ENCODE measurements around the gene COG8. TPM values are rescaled to one million over a fixed set of nuclear protein-coding genes. Genes with fewer than 3 reads are reported as not detected.

COG8 gene
- total RNA-seq, 3 donors from 2014 or later (not counting 1 experiment from before 2014, with no cell fraction given) = 26.3 to 34.6 (median 29.0) TPM

DNA sequence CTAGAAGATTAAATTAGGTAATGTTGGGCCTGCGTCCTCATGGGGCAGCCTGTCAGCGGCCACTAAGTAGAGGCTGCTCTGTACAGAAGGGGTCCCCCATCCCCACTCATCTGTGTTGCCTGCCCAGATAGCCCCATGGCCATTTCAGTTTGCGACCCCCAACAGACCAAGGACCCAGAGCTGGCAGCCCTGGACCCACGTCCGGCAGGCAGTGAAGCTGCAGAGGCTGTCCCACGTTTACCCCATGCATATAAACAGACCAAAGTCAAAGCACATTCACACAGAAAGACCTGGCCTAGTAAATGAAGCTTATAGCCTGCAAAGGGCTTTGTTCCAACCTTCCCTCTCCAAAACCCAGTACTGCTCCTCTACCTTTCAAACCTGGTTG lies 13.6 kb downstream of the COG8 start:
- Histone ChIP-seq H3K9me3 (ENCODE audit: control insufficient read depth, insufficient read depth, low read length) (no peaks in the 10 kb centered on the region), H3K4me1 (ENCODE audit: control insufficient read depth, insufficient read depth, low read length) (peaks cover 21% of the 10 kb centered on the region), H3K4me3 (ENCODE audit: low read length) (no peak overlapping the region), H3K27me3 (ENCODE audit: control insufficient read depth, insufficient read depth, low read length) (no peaks in the 10 kb centered on the region), H3K36me3 (ENCODE audit: control insufficient read depth, insufficient read depth, low read length) (peaks cover 40% of the 10 kb centered on the region), H3K27ac (ENCODE audit: low read length) (no peak overlapping the region)
- Mint-ChIP-seq H3K4me1 (peaks cover 14 to 31% of the 10 kb centered on the region in 2 donors), H3K27ac (peak overlapping the region; percentile 41 to 45), H3K4me3 (no peak overlapping the region), H3K9me3 (no peaks in the 10 kb centered on the region), H3K27me3 (ENCODE audit: low read depth in 2 of 2) (no peaks in the 10 kb centered on the region), H3K36me3 (no peaks in the 10 kb centered on the region)
- ATAC-seq (no peak), DNase-seq (no peak)
- WGBS (ENCODE audit: insufficient coverage) = 88% methylated on average over 6 of the region's 6 CpGs
- intact Hi-C loops (cut with micrococcal nuclease) = loop anchor here (10.0 kb wide), 1 partner anchor 129 kb away; no protein-coding TSS in a partner anchor
- TF ChIP-seq, protein P1, sequence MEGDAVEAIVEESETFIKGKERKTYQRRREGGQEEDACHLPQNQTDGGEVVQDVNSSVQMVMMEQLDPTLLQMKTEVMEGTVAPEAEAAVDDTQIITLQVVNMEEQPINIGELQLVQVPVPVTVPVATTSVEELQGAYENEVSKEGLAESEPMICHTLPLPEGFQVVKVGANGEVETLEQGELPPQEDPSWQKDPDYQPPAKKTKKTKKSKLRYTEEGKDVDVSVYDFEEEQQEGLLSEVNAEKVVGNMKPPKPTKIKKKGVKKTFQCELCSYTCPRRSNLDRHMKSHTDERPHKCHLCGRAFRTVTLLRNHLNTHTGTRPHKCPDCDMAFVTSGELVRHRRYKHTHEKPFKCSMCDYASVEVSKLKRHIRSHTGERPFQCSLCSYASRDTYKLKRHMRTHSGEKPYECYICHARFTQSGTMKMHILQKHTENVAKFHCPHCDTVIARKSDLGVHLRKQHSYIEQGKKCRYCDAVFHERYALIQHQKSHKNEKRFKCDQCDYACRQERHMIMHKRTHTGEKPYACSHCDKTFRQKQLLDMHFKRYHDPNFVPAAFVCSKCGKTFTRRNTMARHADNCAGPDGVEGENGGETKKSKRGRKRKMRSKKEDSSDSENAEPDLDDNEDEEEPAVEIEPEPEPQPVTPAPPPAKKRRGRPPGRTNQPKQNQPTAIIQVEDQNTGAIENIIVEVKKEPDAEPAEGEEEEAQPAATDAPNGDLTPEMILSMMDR (IDR thresholded peaks at IDR 0.05) = no peak

DNA sequence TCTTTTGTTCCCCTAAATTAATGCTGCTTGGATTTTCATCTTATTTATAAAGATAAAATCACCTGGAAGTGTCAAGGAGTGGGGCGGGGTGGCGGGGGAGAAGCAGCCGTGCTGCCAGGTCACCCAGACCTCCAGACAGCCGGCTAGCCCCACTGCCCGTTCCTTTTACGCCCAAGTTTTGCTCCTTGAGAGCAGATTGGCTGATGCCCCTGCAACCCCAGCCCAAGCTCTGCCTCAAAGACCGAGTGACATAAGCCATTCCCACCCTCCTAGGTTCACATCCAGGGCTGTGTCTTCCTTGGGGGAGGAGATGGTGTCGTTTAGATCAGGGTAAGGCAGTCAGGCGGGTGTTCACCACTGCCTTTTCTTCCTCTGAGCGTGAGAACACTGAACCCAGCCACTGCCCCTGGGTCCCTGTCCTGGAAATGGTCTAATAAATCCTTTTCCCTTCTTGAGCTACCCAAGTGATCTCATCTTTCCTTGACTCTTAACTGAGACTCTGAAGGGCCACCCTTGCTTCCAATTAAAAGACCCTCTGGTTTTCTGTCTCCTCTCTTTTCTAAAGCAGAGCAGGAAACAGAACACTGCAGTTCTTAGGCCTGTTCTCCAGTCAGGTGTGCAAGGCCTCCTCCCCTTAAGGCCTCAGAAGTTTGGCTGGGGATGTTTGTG lies 14.6 kb downstream of the COG8 start:
- Histone ChIP-seq H3K4me1 (ENCODE audit: control insufficient read depth, insufficient read depth, low read length) (peaks cover 18% of the 10 kb centered on the region), H3K27ac (ENCODE audit: low read length) (no peak overlapping the region), H3K9me3 (ENCODE audit: control insufficient read depth, insufficient read depth, low read length) (no peaks in the 10 kb centered on the region), H3K36me3 (ENCODE audit: control insufficient read depth, insufficient read depth, low read length) (peaks cover 51% of the 10 kb centered on the region), H3K4me3 (ENCODE audit: low read length) (no peak overlapping the region), H3K27me3 (ENCODE audit: control insufficient read depth, insufficient read depth, low read length) (no peaks in the 10 kb centered on the region)
- H3K9me3 Mint-ChIP-seq = no peaks in the 10 kb centered on the region
- no peak overlapping the region for H3K4me3 Mint-ChIP-seq
- no peaks in the 10 kb centered on the region for H3K27me3 Mint-ChIP-seq (ENCODE audit: low read depth in 2 of 2)
- H3K36me3 Mint-ChIP-seq = no peaks in the 10 kb centered on the region
- TF ChIP-seq, protein P1 (IDR thresholded peaks at IDR 0.05) = no peak
- WGBS (ENCODE audit: insufficient coverage) = 92% methylated on average over 9 of the region's 10 CpGs
- peaks cover 14 to 28% of the 10 kb centered on the region in 2 donors for H3K4me1 Mint-ChIP-seq
- DNase-seq (no peak), ATAC-seq (no peak)
- H3K27ac Mint-ChIP-seq = peak overlapping the region in 1 of 2 donors; percentile 42
- intact Hi-C loops (cut with micrococcal nuclease) = loop anchor here (10.0 kb wide), 1 partner anchor 130 kb away; no protein-coding TSS in a partner anchor

DNA sequence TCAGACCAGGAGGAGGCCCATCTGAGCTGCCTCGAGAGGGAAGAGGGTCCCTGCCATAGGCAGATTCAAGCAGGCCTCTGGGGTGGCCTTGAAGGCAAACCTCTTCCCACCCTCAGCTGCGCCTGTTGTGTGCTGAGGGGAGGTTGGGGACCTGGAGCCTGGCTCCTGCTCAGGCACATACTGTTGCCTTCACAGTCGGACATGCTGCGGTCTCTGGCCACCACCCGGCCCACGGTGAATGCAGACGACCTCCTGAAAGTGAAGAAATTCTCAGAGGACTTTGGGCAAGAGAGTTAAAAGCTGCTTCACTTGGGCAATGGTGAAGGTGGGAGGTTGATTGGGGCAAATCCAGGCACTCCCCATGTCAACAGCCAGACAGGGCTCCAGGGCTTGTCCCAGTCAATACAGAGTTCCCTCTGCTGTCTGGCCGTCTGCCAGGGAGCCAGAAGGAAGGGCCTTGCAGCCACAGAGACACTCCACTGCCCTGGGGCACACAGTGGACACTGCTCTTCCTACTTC lies 15.3 kb downstream of the COG8 start:
- Mint-ChIP-seq H3K27ac (no peak overlapping the region), H3K36me3 (peaks cover 6% of the 10 kb centered on the region), H3K4me3 (no peak overlapping the region), H3K27me3 (ENCODE audit: low read depth in 2 of 2) (no peaks in the 10 kb centered on the region), H3K9me3 (no peaks in the 10 kb centered on the region), H3K4me1 (peaks cover 14 to 22% of the 10 kb centered on the region in 2 donors)
- Histone ChIP-seq H3K27me3 (ENCODE audit: control insufficient read depth, insufficient read depth, low read length) (no peaks in the 10 kb centered on the region), H3K27ac (ENCODE audit: low read length) (no peak overlapping the region), H3K9me3 (ENCODE audit: control insufficient read depth, insufficient read depth, low read length) (no peaks in the 10 kb centered on the region), H3K4me1 (ENCODE audit: control insufficient read depth, insufficient read depth, low read length) (peaks cover 11% of the 10 kb centered on the region), H3K4me3 (ENCODE audit: low read length) (no peak overlapping the region), H3K36me3 (ENCODE audit: control insufficient read depth, insufficient read depth, low read length) (peaks cover 57% of the 10 kb centered on the region)
- no peak for ATAC-seq
- whole genome bisulfite sequencing (ENCODE audit: insufficient coverage) = 87% methylated on average over 8 of the region's 8 CpGs
- no peak for DNase-seq
- intact Hi-C loops (cut with micrococcal nuclease) = loop anchor here (10.0 kb wide), 1 partner anchor 131 kb away; no protein-coding TSS in a partner anchor
- TF ChIP-seq, protein P1 (IDR thresholded peaks at IDR 0.05) = no peak
